CD14-positive monocyte (primary cell): ENCODE measurements around the gene ZNF689. TPM values are rescaled to one million over a fixed set of nuclear protein-coding genes. Genes with fewer than 3 reads are reported as not detected.
"Not testable (repeated sequence)": the region's sequence is repeated elsewhere in the genome, so short reads cannot be mapped to it uniquely, and the experiment has no call there.

ENCODE experiments used
- DNase-seq, 3 donors: peaks; one replicate each; pipeline ENCODE4 v3.0.0-alpha.2; 2011 to 2022
- H2AFZ ChIP-seq: 2 replicates; pipeline ENCODE4 v1.6.0; 2012; ENCODE audit warnings: mild to moderate bottlenecking, low read depth, low read length, inconsistent platforms; ENCODE audit not compliant: insufficient read depth, poor library complexity, severe bottlenecking
- H3K27ac ChIP-seq, 2 donors: 1 replicate in 1 of 2; 2 replicates in 1 of 2; pipeline ENCODE4 v1.5.1; 2012 to 2013; ENCODE audit warnings: low read length in 2 of 2, control low read depth in 1 of 2, inconsistent platforms in 1 of 2, low read depth in 1 of 2, mild to moderate bottlenecking in 1 of 2
- H3K27me3 ChIP-seq, 2 donors: one replicate each; pipeline versions ENCODE4 v1.6.0 to v1.6.1; 2011 to 2013; ENCODE audit warnings: low read length in 2 of 2; ENCODE audit not compliant: control insufficient read depth in 2 of 2, insufficient read depth in 2 of 2
- H3K36me3 ChIP-seq, 2 donors: replicated peaks in 1 of 2; 1 replicate in 1 of 2; 2 replicates in 1 of 2; pipeline versions ENCODE4 v1.5.1 to v1.6.1; 2012 to 2013; ENCODE audit warnings: low read length in 2 of 2, control low read depth in 1 of 2, inconsistent platforms in 1 of 2, mild to moderate bottlenecking in 1 of 2; ENCODE audit not compliant: insufficient read depth in 2 of 2, control insufficient read depth in 1 of 2
- H3K4me1 ChIP-seq, 2 donors: 1 replicate in 1 of 2; 2 replicates in 1 of 2; pipeline versions ENCODE4 v1.5.1 to v1.6.1; 2012 to 2013; ENCODE audit warnings: low read length in 2 of 2, control low read depth in 1 of 2, inconsistent platforms in 1 of 2, mild to moderate bottlenecking in 1 of 2, moderate library complexity in 1 of 2; ENCODE audit not compliant: insufficient read depth in 2 of 2, control insufficient read depth in 1 of 2
- H3K4me2 ChIP-seq: replicated peaks from 2 replicates; pipeline ENCODE3; 2012; ENCODE audit warnings: low read length, moderate library complexity, mild to moderate bottlenecking; ENCODE audit not compliant: poor library complexity, severe bottlenecking; ENCODE audit errors: extremely low read depth
- H3K4me3 ChIP-seq, 3 experiments: fragments of 200-600 bp in 1 of 3; sonication (generic) in 1 of 3; replicated peaks in 1 of 3; 1 replicate in 2 of 3; 2 replicates in 1 of 3; pipeline ENCODE4 v1.5.1; 2011 to 2013; ENCODE audit warnings: low read length in 3 of 3, mild to moderate bottlenecking in 3 of 3, control low read depth in 2 of 3, low read depth in 2 of 3, inconsistent platforms in 1 of 3, moderate library complexity in 1 of 3
- H3K79me2 ChIP-seq: 2 replicates; pipeline ENCODE4 v1.6.0; 2012; ENCODE audit warnings: mild to moderate bottlenecking, control low read depth, inconsistent platforms, low read length, moderate library complexity; ENCODE audit not compliant: insufficient read depth
- H3K9ac ChIP-seq: 2 replicates; pipeline ENCODE4 v1.6.0; 2017; ENCODE audit warnings: low read length, mild to moderate bottlenecking; ENCODE audit not compliant: insufficient read depth, poor library complexity, severe bottlenecking
- H3K9me3 ChIP-seq, 2 donors: replicated peaks in 1 of 2; 1 replicate in 1 of 2; 2 replicates in 1 of 2; pipeline versions ENCODE4 v1.5.1 to v1.6.1; 2012 to 2013; ENCODE audit warnings: low read length in 2 of 2, control low read depth in 1 of 2; ENCODE audit not compliant: control insufficient read depth in 1 of 2, insufficient read depth in 1 of 2
- H4K20me1 ChIP-seq: 2 replicates; pipeline ENCODE4 v1.6.0; 2012; ENCODE audit warnings: mild to moderate bottlenecking, low read length, control low read depth, moderate library complexity; ENCODE audit not compliant: insufficient read depth
- H3K27ac Mint-ChIP-seq, 7 donors: one replicate each; pipeline ENCODE4 v1.8.0; 2020; ENCODE audit warnings: mild to moderate bottlenecking in 7 of 7, mixed read lengths in 7 of 7, moderate library complexity in 6 of 7, inconsistent platforms in 2 of 7
- H3K27me3 Mint-ChIP-seq, 3 donors: one replicate each; pipeline ENCODE4 v1.8.0; 2021 to 2022; ENCODE audit warnings: low read depth in 3 of 3, mild to moderate bottlenecking in 3 of 3, mixed read lengths in 3 of 3, moderate library complexity in 3 of 3, inconsistent platforms in 1 of 3
- H3K36me3 Mint-ChIP-seq, 2 donors: one replicate each; pipeline ENCODE4 v1.8.0; 2020; ENCODE audit warnings: mixed read lengths in 2 of 2, inconsistent platforms in 1 of 2, mild to moderate bottlenecking in 1 of 2
- H3K4me1 Mint-ChIP-seq: one replicate; pipeline ENCODE4 v1.8.0; 2020; ENCODE audit warnings: mild to moderate bottlenecking, mixed read lengths
- H3K4me3 Mint-ChIP-seq, 2 donors: one replicate each; pipeline ENCODE4 v1.8.0; 2020; ENCODE audit warnings: mild to moderate bottlenecking in 2 of 2, mixed read lengths in 2 of 2, moderate library complexity in 1 of 2
- H3K9me3 Mint-ChIP-seq, 7 donors: one replicate each; pipeline ENCODE4 v1.8.0; 2020 to 2022; ENCODE audit warnings: mixed read lengths in 7 of 7, mild to moderate bottlenecking in 6 of 7, moderate library complexity in 6 of 7, inconsistent platforms in 2 of 7
- CTCF ChIP-seq: fragments of 200-600 bp; IDR thresholded peaks from one replicate; pipeline ENCODE4 v1.8.0; 2022; ENCODE audit warnings: antibody characterized with exemption, mild to moderate bottlenecking
- WGBS: methylation state at CpG from one replicate; pipeline ENCODE4 v1.1.5; 2013; ENCODE audit warnings: missing lambda C conversion rate; ENCODE audit not compliant: insufficient coverage; 5-methylcytosine and 5-hydroxymethylcytosine counted together
- intact Hi-C, 2 donors: fragments of 100-400 bp; cut with micrococcal nuclease; formaldehyde crosslinking; loops; one replicate each; pipeline versions ENCODE4 v1.15.0 to v1.15.1; 2023
- polyA plus RNA-seq, 3 donors: library from polyadenylated mRNA; depleted of rRNA in 1 of 3; unstranded in 2 of 3; stranded (reverse) in 1 of 3; fragments of 300-500 nt in 2 of 3; fragments of >200 nt in 1 of 3; fragmentation: Illumina TruSeq in 2 of 3; gene quantifications; 1 replicate in 2 of 3; 2 replicates in 1 of 3; pipeline ENCODE4 v1.2.3, GENCODE V29; 2012 to 2021

Gene ZNF689
- polyA plus RNA-seq, 3 donors = 4.1 to 11.2 (median 8.0) TPM

- Mint-ChIP-seq H3K9me3 (no peaks in the 10 kb centered on the region), H3K27me3 (peaks cover 0 to 4% (median 3%) of the 10 kb centered on the region in 3 donors), H3K36me3 (no peaks in the 10 kb centered on the region), H3K4me1 (no peaks in the 10 kb centered on the region), H3K27ac (no peak overlapping the region), H3K4me3 (no peak overlapping the region)
- Histone ChIP-seq H3K9me3 (no peaks in the 10 kb centered on the region), H3K79me2 (no peaks in the 10 kb centered on the region), H3K4me3 (no peak overlapping the region), H3K9ac (no peak overlapping the region), H3K4me2 (no peak overlapping the region), H3K27ac (no peak overlapping the region), H2AFZ (no peak overlapping the region), H3K4me1 (no peaks in the 10 kb centered on the region), H3K27me3 (no peaks in the 10 kb centered on the region), H4K20me1 (no peaks in the 10 kb centered on the region), H3K36me3 (no peaks in the 10 kb centered on the region)
- WGBS = no CpG with 5 or more reads among the region's 3 CpGs
- intact Hi-C loops = no loop called here
- no peak for DNase-seq
- no peak for TF ChIP-seq CTCF
These were observed 31.3 kb upstream of the ZNF689 start for GRCh38 chr16:30641378-30641982.

DNA sequence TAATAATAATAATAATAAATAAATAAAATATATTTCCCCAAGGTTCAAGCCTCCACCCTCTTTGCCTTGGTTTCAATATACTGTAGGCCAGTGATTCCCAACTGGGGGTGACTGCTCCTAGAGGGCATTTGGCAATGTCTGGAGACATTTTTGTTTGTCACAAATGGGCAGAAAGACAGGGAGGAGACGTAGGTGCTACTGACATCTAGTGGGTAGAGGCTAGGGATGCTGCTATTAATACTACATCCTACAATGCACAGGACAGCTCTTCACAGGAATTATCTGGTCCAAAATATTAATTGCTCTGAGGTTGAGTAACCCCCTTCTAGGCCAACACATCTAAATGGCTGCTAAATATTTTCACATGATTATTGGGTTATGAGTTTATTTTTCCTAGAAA lies 27.8 kb upstream of the ZNF689 start:
- Histone ChIP-seq H4K20me1 (no peaks in the 10 kb centered on the region), H3K27me3 (no peaks in the 10 kb centered on the region), H2AFZ (no peak overlapping the region), H3K4me2 (no peak overlapping the region), H3K36me3 (no peaks in the 10 kb centered on the region), H3K9me3 (no peaks in the 10 kb centered on the region), H3K4me3 (no peak overlapping the region), H3K9ac (no peak overlapping the region), H3K4me1 (peaks cover 12 to 17% of the 10 kb centered on the region in 2 donors), H3K79me2 (no peaks in the 10 kb centered on the region), H3K27ac (no peak overlapping the region)
- H3K27me3 Mint-ChIP-seq = peaks cover 0 to 3% (median 2%) of the 10 kb centered on the region in 3 donors
- H3K27ac Mint-ChIP-seq = peak overlapping the region in 1 of 7 donors; percentile 70
- no peak overlapping the region for H3K4me3 Mint-ChIP-seq
- H3K9me3 Mint-ChIP-seq = no peaks in the 10 kb centered on the region
- H3K4me1 Mint-ChIP-seq = peaks cover 12% of the 10 kb centered on the region
- peak; percentile 47 for TF ChIP-seq CTCF
- no CpG with 5 or more reads among the region's 1 CpG for WGBS
- DNase-seq = peak; percentile 47 to 69 (median 61)
- intact Hi-C loops = no loop called here
- no peaks in the 10 kb centered on the region for H3K36me3 Mint-ChIP-seq

- DNase-seq, H3K9me3 Mint-ChIP-seq, H3K27ac Mint-ChIP-seq, intact Hi-C loops, H3K4me2 ChIP-seq, H3K36me3 Mint-ChIP-seq, H2AFZ ChIP-seq, H3K9ac ChIP-seq, H3K79me2 ChIP-seq, H4K20me1 ChIP-seq, H3K27me3 Mint-ChIP-seq, H3K36me3 ChIP-seq, H3K4me3 ChIP-seq, H3K4me3 Mint-ChIP-seq, H3K9me3 ChIP-seq, H3K27ac ChIP-seq, H3K27me3 ChIP-seq: not testable (repeated sequence)
- 96% methylated on average over 4 of the region's 10 CpGs for WGBS
- peaks cover 12 to 17% of the 10 kb centered on the region in 2 donors for H3K4me1 ChIP-seq
- H3K4me1 Mint-ChIP-seq = peaks cover 12% of the 10 kb centered on the region
These were observed 26.9 kb upstream of the ZNF689 start for GRCh38 chr16:30637139-30637538.
